Stimulated activated CD4-positive, alpha-beta T cell treated with anti-CD3 and anti-CD28 coated beads, Interleukin-4, amount 100 ng/mL, for 48 hours (primary cell): ENCODE data around the gene SMAD9.
"Not testable (repeated sequence)": the region's sequence is repeated elsewhere in the genome, so short reads cannot be mapped to it uniquely, and the experiment has no call there.

ENCODE experiments used
- DNase-seq, 2 donors: peaks; one replicate each; pipeline ENCODE4 v3.0.0-alpha.2; 2020; ENCODE audit warnings: low read depth in 2 of 2

SMAD9 gene

GRCh38 chr13:36912369-36912768, 7.7 kb downstream of the SMAD9 start:
- DNase-seq, result no peak

- no peak for DNase-seq
Measured at GRCh38 chr13:36910545-36910944, 9.5 kb downstream of the SMAD9 start.

- no peak for DNase-seq
Measured at GRCh38 chr13:36907821-36908220, 12.2 kb downstream of the SMAD9 start.

GRCh38 chr13:36907266-36907665, 12.8 kb downstream of the SMAD9 start:
- DNase-seq, result no peak

GRCh38 chr13:36905944-36906343, 14.1 kb downstream of the SMAD9 start:
- no peak for DNase-seq

GRCh38 chr13:36903925-36904595, 16.0 kb downstream of the SMAD9 start:
- DNase-seq, result no peak

GRCh38 chr13:36897054-36897616, 22.9 kb downstream of the SMAD9 start:
- DNase-seq, result no peak

- no peak for DNase-seq
Measured at GRCh38 chr13:36891752-36892151, 28.3 kb downstream of the SMAD9 start.

- no peak for DNase-seq
Measured at GRCh38 chr13:36888645-36889044, 31.4 kb downstream of the SMAD9 start.

GRCh38 chr13:36887758-36888521, 32.1 kb downstream of the SMAD9 start:
- no peak for DNase-seq

GRCh38 chr13:36885901-36886300, 34.1 kb downstream of the SMAD9 start:
- no peak for DNase-seq

- DNase-seq, result no peak
Measured at GRCh38 chr13:36884235-36884634, 35.8 kb downstream of the SMAD9 start.

GRCh38 chr13:36883824-36884223, 36.2 kb downstream of the SMAD9 start:
- no peak for DNase-seq

- not testable (repeated sequence) for DNase-seq
Measured at GRCh38 chr13:36883392-36883791, 36.6 kb downstream of the SMAD9 start.

- DNase-seq, result no peak
Measured at GRCh38 chr13:36882829-36883390, 37.1 kb downstream of the SMAD9 start.

- no peak for DNase-seq
Measured at GRCh38 chr13:36880961-36881360, 39.1 kb downstream of the SMAD9 start.

- no peak for DNase-seq
Measured at GRCh38 chr13:36879218-36879938, 40.7 kb downstream of the SMAD9 start.

- no peak for DNase-seq
Measured at GRCh38 chr13:36875961-36876360, 44.1 kb downstream of the SMAD9 start.

GRCh38 chr13:36875431-36875830, 44.6 kb downstream of the SMAD9 start:
- DNase-seq, result no peak

- no peak for DNase-seq
Measured at GRCh38 chr13:36872621-36873020, 47.4 kb downstream of the SMAD9 start.

GRCh38 chr13:36870050-36870692, 49.9 kb downstream of the SMAD9 start:
- DNase-seq, result no peak

GRCh38 chr13:36866232-36866631, 53.8 kb downstream of the SMAD9 start:
- DNase-seq, result no peak
